HG02798 (cell line): ENCODE data around the gene TRAPPC1.

Experiments
- ATAC-seq: cut with Tn5 transposase; IDR thresholded peaks from one replicate; pipeline ENCODE4 v1.9.1; 2021; ENCODE audit warnings: mild to moderate bottlenecking; ENCODE audit not compliant: unreplicated experiment, poor library complexity

Gene TRAPPC1

GRCh38 chr17:7909089-7909488, 22.7 kb downstream of the TRAPPC1 start:
- no peak for ATAC-seq

- ATAC-seq = no peak
These were observed 28.3 kb downstream of the TRAPPC1 start for GRCh38 chr17:7903154-7904103.

DNA sequence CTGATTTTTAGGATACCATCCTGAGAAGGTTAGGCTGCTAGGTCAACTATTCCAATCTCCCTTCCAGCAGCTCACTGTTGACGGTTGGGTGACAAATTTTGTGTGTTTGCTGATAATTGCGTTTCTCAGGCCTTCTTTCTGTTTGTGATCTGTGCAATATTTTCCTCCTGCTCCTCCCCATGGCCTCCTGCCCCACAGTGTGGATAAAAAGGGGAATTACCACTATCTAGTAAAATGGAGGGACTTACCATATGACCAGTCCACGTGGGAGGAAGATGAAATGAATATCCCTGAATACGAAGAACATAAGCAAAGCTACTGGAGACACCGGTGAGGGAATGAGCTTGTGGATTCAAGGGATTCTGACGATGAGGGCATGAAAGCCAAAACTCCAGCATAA, 34.0 kb downstream of the TRAPPC1 start:
- ATAC-seq = no peak

GRCh38 chr17:7897090-7897489, 34.7 kb downstream of the TRAPPC1 start:
- no peak for ATAC-seq

- ATAC-seq = no peak
These were observed 36.9 kb downstream of the TRAPPC1 start for GRCh38 chr17:7894866-7895265.

DNA sequence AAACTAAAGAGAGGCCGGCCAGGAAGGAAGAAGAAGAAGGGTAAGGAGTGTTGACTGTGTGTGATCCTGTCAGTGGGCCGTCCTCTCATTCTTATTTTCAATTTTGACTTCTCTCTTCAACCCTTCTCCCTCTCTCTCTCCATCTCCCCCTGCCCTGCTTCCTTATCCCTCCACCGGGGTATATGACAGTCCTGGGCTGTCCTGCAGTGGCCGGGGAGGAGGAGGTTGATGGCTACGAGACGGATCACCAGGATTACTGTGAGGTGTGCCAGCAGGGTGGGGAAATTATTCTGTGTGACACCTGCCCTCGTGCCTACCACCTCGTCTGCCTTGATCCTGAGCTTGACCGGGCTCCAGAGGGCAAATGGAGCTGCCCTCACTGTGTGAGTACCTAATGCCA, 37.5 kb downstream of the TRAPPC1 start:
- no peak for ATAC-seq

DNA sequence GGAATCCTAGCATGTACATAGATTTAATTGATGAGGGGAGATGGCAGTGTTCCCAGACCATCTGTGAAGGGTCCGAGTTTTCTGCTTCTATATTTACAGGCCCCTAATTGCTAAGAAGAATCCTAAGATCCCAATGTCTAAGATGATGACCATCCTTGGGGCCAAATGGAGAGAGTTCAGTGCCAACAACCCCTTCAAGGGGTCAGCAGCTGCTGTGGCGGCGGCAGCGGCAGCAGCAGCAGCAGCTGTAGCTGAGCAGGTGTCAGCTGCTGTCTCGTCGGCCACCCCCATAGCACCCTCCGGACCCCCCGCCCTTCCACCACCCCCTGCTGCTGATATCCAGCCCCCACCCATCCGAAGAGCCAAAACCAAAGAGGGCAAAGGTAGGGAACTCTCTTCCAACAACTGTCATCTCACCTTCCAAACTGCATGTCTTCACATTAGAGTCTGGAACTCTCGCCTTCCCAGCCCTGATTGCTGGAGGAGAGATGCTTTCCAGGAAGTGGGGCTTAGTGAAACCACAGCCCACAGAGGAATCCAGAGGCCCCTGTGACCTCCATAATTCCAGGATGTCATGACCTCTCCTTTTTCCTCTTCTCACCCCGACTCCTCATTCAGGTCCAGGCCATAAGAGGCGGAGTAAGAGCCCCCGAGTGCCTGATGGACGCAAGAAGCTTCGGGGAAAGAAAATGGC, 38.4 kb downstream of the TRAPPC1 start:
- ATAC-seq = no peak

DNA sequence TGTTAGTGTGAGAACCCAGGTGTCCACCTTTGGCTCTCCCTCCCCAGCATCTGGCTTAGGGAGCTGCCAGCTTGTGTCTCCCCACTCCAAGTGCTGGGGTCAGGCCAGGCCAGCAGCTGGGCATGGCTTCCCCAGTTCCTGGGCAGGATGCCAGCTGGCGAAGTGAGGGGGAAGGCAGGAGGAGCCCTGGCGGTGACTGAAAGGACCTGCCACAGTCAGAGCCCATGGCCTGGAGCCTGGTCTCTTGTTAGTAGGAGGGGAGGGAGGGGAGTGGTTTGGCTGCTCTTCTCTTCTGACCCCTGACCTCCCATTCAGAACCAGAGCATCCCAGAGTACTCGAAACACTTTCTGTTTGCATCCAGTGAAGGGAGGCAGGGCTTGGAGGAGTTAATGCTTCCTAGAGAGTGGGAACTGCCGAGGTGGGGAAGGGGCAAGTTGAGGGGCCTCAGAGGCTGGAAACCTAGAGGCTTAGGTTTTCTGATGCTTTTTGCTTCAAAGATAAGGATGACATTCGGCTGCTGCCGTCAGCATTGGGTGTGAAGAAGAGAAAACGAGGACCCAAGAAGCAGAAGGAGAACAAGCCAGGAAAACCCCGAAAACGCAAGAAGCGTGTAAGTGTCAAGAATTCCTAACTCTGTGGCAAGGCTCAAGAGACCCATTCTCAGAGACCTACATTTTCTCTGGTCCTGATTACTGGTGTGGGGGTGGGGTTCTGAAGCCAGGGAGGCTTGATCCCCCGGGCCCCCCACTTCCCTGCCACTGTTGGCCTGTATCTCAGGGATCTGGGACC, 42.4 kb downstream of the TRAPPC1 start:
- no peak for ATAC-seq

- no peak for ATAC-seq
These were observed 43.4 kb downstream of the TRAPPC1 start, which contains the start of gene CHD3 for GRCh38 chr17:7888184-7888920. CHD3 (plus strand) TSS chr17:7888789; CDS start chr17:7889001, 212 bp downstream.

GRCh38 chr17:7887482-7888183, 44.1 kb downstream of the TRAPPC1 start:
- peak; percentile 61 for ATAC-seq

DNA sequence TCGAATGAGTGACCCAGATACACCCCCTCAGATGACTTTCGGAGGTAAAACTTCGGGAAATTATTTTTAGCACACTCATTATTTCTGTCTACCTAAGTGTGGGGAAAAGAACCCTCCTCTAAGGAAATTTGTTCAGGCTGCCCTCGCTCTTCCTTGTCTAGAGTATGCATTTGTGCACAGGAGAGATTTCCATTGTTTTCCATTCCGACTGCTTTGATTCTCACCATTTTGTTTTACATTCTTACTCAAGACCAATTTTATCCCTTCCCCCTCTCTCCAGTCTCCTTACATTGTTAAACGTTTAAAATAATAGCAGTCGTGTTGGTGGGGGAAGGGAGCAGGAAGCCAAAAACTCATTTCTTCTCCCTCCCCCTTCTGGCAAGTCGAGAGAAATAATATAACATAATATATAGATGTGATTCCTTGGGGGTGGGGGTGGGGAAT, 44.7 kb downstream of the TRAPPC1 start:
- no peak for ATAC-seq

GRCh38 chr17:7886227-7887037, 45.3 kb downstream of the TRAPPC1 start:
- ATAC-seq = no peak

DNA sequence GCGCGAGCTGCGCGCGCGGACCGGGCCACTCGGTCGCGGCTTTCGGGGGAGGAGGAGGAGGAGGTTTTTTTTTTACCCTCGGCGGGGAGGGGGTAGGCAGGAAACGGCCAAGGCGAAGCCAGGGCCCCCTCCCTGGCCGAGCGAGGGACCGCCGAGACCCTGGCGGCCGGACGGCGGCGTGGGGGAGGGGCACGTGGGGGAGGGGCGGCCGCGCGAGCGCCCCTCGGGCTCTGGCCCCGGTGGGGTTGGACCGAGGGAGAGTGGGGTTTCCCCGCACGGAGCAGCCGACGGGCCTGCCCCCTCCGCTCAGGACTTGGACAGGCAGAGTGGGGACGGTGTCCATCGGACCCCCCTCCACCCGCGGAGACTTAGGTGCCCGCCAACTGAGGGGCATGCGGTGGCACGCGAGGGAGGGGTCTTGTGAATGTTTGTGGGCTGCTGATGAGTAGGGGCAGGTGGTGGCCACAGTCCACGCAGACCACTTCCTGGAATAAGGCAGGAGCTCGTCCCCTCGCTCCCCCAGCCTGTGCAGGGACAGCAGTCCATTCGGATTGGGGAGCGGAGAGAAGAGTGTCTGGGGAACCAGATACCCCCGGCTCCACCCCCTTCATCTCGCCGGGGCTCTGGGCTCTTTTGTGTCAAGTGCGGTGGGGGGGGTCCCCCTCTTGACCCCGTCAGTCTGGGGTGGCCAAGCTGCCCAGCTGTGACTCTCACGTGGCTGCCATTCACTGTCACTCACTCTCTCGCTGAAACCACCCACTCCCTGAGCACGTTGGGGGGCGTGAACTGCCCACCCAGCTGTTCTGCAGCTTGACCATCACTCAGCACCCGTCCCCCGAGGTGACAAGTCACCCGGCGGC, 46.1 kb downstream of the TRAPPC1 start:
- ATAC-seq = peak; percentile 31

DNA sequence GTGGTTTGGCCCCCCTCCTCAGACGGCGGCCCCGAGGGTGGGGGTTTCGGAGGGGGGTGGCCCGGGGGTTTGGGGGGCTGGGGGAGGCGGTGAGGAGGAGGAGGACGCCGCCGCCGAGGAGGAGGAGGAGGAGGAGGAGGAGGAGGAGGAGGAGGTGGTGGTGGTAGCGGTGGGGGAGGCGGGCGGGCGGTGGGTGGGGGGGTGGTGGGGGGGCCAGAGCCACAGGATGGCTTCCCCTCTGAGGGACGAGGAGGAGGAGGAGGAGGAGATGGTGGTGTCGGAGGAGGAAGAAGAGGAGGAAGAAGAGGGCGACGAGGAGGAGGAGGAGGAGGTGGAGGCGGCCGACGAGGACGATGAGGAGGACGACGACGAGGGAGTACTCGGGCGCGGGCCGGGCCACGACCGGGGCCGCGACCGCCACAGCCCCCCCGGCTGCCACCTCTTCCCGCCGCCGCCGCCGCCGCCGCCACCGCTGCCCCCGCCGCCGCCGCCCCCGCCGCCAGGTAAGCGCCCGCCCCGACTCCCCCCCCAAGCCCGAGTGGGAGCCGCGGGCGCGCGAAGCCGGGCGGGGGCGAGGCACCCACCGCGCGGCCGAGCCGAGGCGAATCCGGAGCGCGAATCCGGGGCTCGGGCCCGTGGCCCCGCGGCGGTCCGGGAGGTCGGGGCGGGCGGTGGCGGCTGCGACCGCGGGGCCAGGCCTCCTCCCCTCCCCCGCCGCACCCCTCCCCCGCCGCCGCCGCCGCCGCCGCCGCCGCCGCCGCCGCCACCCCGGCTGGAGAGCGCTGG, 47.0 kb downstream of the TRAPPC1 start:
- peak; percentile 26 for ATAC-seq

DNA sequence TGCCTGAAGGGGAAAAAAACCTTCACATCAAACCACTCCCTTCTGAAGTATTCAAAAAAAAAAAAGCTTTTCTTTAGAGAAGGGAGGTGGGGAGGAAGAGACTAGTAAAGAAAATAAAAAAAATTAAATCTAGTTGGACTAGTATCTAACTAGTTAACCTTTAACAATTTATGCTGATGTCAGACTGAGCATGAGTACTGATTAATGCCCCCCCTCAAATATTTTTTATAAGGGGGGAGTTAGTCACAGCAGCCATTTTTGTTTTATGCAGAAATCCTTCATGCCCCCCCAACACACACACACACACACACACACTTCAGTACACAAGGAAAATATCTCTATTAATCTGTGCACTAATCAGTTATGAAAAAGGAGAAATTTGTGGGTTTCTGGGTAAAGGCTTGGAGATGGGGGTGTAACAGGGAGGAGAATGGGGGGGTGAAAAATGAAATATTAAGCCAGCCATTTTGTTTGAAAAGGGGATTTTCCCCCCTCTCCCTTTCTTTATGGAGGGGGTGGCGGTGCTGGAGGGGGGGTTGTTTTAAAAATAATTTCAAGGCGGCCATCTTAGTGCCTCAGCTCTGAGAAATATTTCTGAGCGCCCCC, 47.9 kb downstream of the TRAPPC1 start:
- ATAC-seq = no peak

DNA sequence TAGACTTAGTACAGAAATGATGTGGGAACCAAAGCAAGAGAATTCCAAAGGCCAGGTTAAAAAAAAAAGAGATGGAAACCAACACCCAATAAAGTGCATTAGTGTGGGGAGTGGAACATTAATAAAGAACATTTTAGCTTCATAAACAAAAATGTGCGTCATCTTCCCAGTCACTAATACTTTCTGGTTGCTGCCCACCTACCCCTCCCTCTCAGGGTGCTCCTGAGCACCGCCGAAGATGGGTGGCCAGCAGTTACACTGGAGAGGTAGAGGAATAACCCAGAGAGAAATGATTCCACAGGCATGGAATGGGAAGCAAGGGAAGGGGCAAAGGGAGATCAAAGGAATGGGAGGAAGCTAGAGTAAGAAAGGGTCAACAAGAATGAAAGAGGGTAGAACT, 49.1 kb downstream of the TRAPPC1 start:
- ATAC-seq = no peak
